Measurements from ENCODE around the gene C5orf52.
"Not testable (repeated sequence)": the region's sequence is repeated elsewhere in the genome, so short reads cannot be mapped to it uniquely, and the experiment has no call there.

DNA sequence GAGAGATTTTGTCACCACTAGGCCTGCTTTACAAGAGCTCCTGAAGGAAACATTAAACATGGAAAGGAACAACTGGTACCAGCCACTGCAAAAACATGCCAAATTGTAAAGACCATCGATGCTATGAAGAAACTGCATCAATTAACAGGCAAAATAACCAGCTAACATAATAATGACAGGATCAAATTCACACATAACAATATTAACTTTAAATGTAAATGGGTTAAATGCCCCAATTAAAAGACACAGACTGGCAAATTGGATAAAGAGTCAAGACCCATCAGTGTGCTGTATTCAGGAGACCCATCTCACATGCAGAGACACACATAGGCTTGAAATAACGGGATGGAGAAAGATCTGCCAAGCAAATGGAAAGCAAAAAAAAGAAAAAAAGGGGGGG lies 51.6 kb downstream of the C5orf52 start:
- TF ChIP-seq, protein P1, sequence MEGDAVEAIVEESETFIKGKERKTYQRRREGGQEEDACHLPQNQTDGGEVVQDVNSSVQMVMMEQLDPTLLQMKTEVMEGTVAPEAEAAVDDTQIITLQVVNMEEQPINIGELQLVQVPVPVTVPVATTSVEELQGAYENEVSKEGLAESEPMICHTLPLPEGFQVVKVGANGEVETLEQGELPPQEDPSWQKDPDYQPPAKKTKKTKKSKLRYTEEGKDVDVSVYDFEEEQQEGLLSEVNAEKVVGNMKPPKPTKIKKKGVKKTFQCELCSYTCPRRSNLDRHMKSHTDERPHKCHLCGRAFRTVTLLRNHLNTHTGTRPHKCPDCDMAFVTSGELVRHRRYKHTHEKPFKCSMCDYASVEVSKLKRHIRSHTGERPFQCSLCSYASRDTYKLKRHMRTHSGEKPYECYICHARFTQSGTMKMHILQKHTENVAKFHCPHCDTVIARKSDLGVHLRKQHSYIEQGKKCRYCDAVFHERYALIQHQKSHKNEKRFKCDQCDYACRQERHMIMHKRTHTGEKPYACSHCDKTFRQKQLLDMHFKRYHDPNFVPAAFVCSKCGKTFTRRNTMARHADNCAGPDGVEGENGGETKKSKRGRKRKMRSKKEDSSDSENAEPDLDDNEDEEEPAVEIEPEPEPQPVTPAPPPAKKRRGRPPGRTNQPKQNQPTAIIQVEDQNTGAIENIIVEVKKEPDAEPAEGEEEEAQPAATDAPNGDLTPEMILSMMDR (IDR thresholded peaks at IDR 0.05) = not testable (repeated sequence)
- not testable (repeated sequence) for TF ChIP-seq POLR2A, EP300, POLR2AphosphoS5 (IDR thresholded peaks at IDR 0.05)

Data from gastroesophageal sphincter (tissue), 3 donors.